Left lung (tissue), 10 donors: ENCODE data around the gene MR1. TPM values are rescaled to one million over a fixed set of nuclear protein-coding genes. Genes with fewer than 3 reads are reported as not detected.
A peak's percentile ranks its signal among the peaks of the same experiment; 100 is the strongest.
"Not testable (repeated sequence)": the region's sequence is repeated elsewhere in the genome, so short reads cannot be mapped to it uniquely, and the experiment has no call there.

Source experiments
- ATAC-seq: fragments of 200-7000 bp; cut with Tn5 transposase; one replicate; pipeline ENCODE4 v1.9.1; 2020; ENCODE audit warnings: moderate library complexity
- DNase-seq, 4 donors: peaks; one replicate each; pipeline ENCODE4 v3.0.0-alpha.2; 2013 to 2020
- H3K27ac ChIP-seq, 2 donors: fragments of 200-600 bp; sonication (generic) in 1 of 2; one replicate each; pipeline versions ENCODE4 v1.5.0 to v1.8.0; 2020 to 2021
- H3K27me3 ChIP-seq, 2 donors: fragments of 200-600 bp; sonication (generic) in 1 of 2; one replicate each; pipeline versions ENCODE4 v1.5.0 to v1.8.0; 2020 to 2021
- H3K36me3 ChIP-seq, 2 donors: fragments of 200-600 bp; sonication (generic) in 1 of 2; one replicate each; pipeline versions ENCODE4 v1.5.0 to v1.8.0; 2020 to 2021
- H3K4me1 ChIP-seq, 2 donors: fragments of 200-600 bp; one replicate each; pipeline ENCODE4 v1.8.0; 2021
- H3K4me3 ChIP-seq, 2 donors: fragments of 200-600 bp; sonication (generic) in 1 of 2; one replicate each; pipeline versions ENCODE4 v1.5.0 to v1.8.0; 2020 to 2021; ENCODE audit warnings: mild to moderate bottlenecking in 1 of 2
- H3K9me3 ChIP-seq, 2 donors: fragments of 200-600 bp; sonication (generic) in 1 of 2; one replicate each; pipeline versions ENCODE4 v1.5.0 to v1.8.0; 2020 to 2021
- CTCF ChIP-seq, 2 donors: fragments of 200-600 bp; sonication (generic) in 1 of 2; IDR thresholded peaks; one replicate each; pipeline versions ENCODE4 v1.5.0 to v1.8.0; 2021; ENCODE audit warnings: antibody characterized with exemption in 2 of 2
- intact Hi-C, 2 donors: fragments of 100-400 bp; cut with DNase I; formaldehyde crosslinking; loops; one replicate each; pipeline versions ENCODE4 v1.11.2 to v1.14.2; 2022
- polyA plus RNA-seq, 6 donors: library from polyadenylated mRNA; unstranded; fragments of 120-200 nt; gene quantifications; one replicate each; pipeline ENCODE4 v1.2.1, GENCODE V29; 2013; ENCODE audit not compliant: insufficient read length in 6 of 6
- total RNA-seq, 2 donors: library from RNA; stranded (reverse); fragmentation: NEBNext Ultra II Directional; extraction: Animal tissue kit (Norgen Biotek cat#: 25700); gene quantifications; one replicate each; pipeline ENCODE4 v1.2.1, GENCODE V29; 2021
- donor health status: DM: no; HTN: yes; CAD: no.
- donor health status: DM: no; HTN: no; CAD: no.

Gene MR1
- total and polyA plus RNA-seq, 8 donors = 6.1 to 45.7 (median 7.2) TPM

GRCh38 chr1:181028196-181028595 lies 5.6 kb upstream of the MR1 start:
- no peaks in the 10 kb centered on the region for H3K9me3 ChIP-seq
- no peak for DNase-seq
- no peak overlapping the region for H3K27ac ChIP-seq
- H3K36me3 ChIP-seq = no peaks in the 10 kb centered on the region
- no peak for ATAC-seq
- TF ChIP-seq CTCF (IDR thresholded peaks at IDR 0.05) = no peak
- intact Hi-C loops = no loop called here
- no peaks in the 10 kb centered on the region for H3K27me3 ChIP-seq
- H3K4me3 ChIP-seq = no peak overlapping the region
- peaks cover 0 to 19% of the 10 kb centered on the region in 2 donors for H3K4me1 ChIP-seq

- H3K4me3 ChIP-seq = no peak overlapping the region
- ATAC-seq = no peak
These were observed 5.2 kb upstream of the MR1 start for GRCh38 chr1:181028615-181029014.

GRCh38 chr1:181032535-181032934 lies 1.2 kb upstream of the MR1 start:
- Histone ChIP-seq H3K27ac (peak overlapping the region; percentile 92 to 98), H3K4me1 (peaks cover 7 to 50% of the 10 kb centered on the region in 2 donors), H3K36me3 (no peaks in the 10 kb centered on the region), H3K4me3 (no peak overlapping the region), H3K27me3 (no peaks in the 10 kb centered on the region), H3K9me3 (no peaks in the 10 kb centered on the region)
- intact Hi-C loops = no loop called here
- ATAC-seq (no peak), DNase-seq (no peak)
- TF ChIP-seq CTCF (IDR thresholded peaks at IDR 0.05) = no peak

More at GRCh38 chr1:181028615-181029014, 5.2 kb upstream of the MR1 start:
- Histone ChIP-seq H3K4me1 (peaks cover 0 to 19% of the 10 kb centered on the region in 2 donors), H3K9me3 (no peaks in the 10 kb centered on the region), H3K36me3 (no peaks in the 10 kb centered on the region), H3K27ac (no peak overlapping the region), H3K27me3 (no peaks in the 10 kb centered on the region)
- intact Hi-C loops = no loop called here
- no peak for TF ChIP-seq CTCF (IDR thresholded peaks at IDR 0.05)
- DNase-seq = no peak

- TF ChIP-seq CTCF (IDR thresholded peaks at IDR 0.05) = no peak
- Histone ChIP-seq H3K4me3 (peak overlapping the region; percentile 34 to 62), H3K27me3 (no peaks in the 10 kb centered on the region), H3K27ac (peak overlapping the region; percentile 92 to 98), H3K36me3 (no peaks in the 10 kb centered on the region), H3K9me3 (no peaks in the 10 kb centered on the region), H3K4me1 (peaks cover 7 to 57% of the 10 kb centered on the region in 2 donors)
- ATAC-seq (peak; percentile 83), DNase-seq (peak in 3 of 4 donors; percentile 17 to 54 (median 48))
- intact Hi-C loops = no loop called here
These were observed 520 bp upstream of the MR1 start for GRCh38 chr1:181033128-181033798.

GRCh38 chr1:181035210-181035609 lies 1.4 kb downstream of the MR1 start:
- H3K4me3 ChIP-seq = peak overlapping the region in 1 of 2 donors; percentile 62
- intact Hi-C loops = not testable (repeated sequence)

More at GRCh38 chr1:181035210-181035609, 1.4 kb downstream of the MR1 start:
- not testable (repeated sequence) for H3K27me3 ChIP-seq, DNase-seq, H3K9me3 ChIP-seq, ATAC-seq, H3K36me3 ChIP-seq
- Histone ChIP-seq H3K4me1 (peaks cover 7 to 67% of the 10 kb centered on the region in 2 donors), H3K27ac (peak overlapping the region in 1 of 2 donors; percentile 69)
